ENCODE measurements around the gene COPS7A. TPM values are rescaled to one million over a fixed set of nuclear protein-coding genes. Genes with fewer than 3 reads are reported as not detected.
A peak's percentile ranks its signal among the peaks of the same experiment; 100 is the strongest.
"Not testable (repeated sequence)": the region's sequence is repeated elsewhere in the genome, so short reads cannot be mapped to it uniquely, and the experiment has no call there.

COPS7A gene
- total RNA-seq, 1 donor from 2014 or later: 221 TPM

DNA sequence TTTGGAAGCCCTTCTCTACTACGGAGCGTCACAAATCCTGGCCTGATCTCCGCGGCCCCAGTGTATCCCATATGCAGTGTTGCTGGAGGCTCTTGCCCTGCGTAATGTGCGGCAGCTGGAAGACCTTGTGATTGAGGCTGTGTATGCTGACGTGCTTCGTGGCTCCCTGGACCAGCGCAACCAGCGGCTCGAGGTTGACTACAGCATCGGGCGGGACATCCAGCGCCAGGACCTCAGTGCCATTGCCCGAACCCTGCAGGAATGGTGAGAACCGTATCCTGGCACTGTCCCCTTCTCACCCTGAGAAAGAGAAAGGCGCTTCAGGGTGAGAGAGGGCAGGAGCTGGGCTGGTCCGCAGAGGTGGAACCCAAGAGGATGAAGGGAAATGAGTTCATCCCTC is 5.3 kb downstream of the COPS7A start:
- Histone ChIP-seq H3K4me3 (no peak overlapping the region), H3K9me3 (no peaks in the 10 kb centered on the region), H3K27me3 (no peaks in the 10 kb centered on the region), H3K36me3 (peaks cover 47 to 52% of the 10 kb centered on the region in 2 donors), H3K4me1 (peaks cover 0 to 8% of the 10 kb centered on the region in 2 donors), H3K27ac (no peak overlapping the region)
- intact Hi-C loops (cut with DNase I): no loop called here
- TF ChIP-seq CTCF (IDR thresholded peaks at IDR 0.05): no peak
- no peak for DNase-seq (ENCODE audit: low spot score in 2 of 2)

DNA sequence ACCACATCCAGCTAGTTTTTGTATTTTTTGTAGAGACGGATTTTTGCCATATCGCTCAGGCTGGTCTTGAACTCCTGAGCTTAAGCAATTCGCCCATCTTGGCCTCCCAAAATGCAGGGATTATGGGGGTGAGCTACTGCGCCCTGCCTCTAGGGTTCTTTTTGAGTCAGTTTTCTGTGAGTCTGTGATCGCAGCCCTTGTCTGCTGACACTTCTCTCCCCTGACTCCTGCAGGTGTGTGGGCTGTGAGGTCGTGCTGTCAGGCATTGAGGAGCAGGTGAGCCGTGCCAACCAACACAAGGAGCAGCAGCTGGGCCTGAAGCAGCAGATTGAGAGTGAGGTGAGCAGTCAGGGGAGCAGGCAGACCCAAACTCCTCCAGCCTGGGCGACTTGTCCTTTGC is 6.3 kb downstream of the COPS7A start:
- peaks cover 47 to 56% of the 10 kb centered on the region in 2 donors for H3K36me3 ChIP-seq
- intact Hi-C loops (cut with DNase I): no loop called here

GRCh38 chr12:6734506-6735387 is 10.9 kb downstream of the COPS7A start:
- H3K4me3 ChIP-seq: no peak overlapping the region
- H3K4me1 ChIP-seq: no peaks in the 10 kb centered on the region
- no peaks in the 10 kb centered on the region for H3K27me3 ChIP-seq
- H3K36me3 ChIP-seq: peaks cover 30 to 33% of the 10 kb centered on the region in 2 donors
- H3K27ac ChIP-seq: no peak overlapping the region
- TF ChIP-seq CTCF (IDR thresholded peaks at IDR 0.05): no peak
- no peak for DNase-seq (ENCODE audit: low spot score in 2 of 2)
- no peaks in the 10 kb centered on the region for H3K9me3 ChIP-seq
- intact Hi-C loops (cut with DNase I): loop anchor here (1.0 kb wide), 2 partner anchors 45 to 91 kb away; no protein-coding TSS in a partner anchor

More for the DNA sequence above, 6.3 kb downstream of the COPS7A start:
- Histone ChIP-seq H3K4me3 (no peak overlapping the region), H3K27ac (no peak overlapping the region), H3K27me3 (no peaks in the 10 kb centered on the region), H3K4me1 (no peaks in the 10 kb centered on the region), H3K9me3 (no peaks in the 10 kb centered on the region)
- no peak for DNase-seq (ENCODE audit: low spot score in 2 of 2)
- TF ChIP-seq CTCF (IDR thresholded peaks at IDR 0.05): no peak

DNA sequence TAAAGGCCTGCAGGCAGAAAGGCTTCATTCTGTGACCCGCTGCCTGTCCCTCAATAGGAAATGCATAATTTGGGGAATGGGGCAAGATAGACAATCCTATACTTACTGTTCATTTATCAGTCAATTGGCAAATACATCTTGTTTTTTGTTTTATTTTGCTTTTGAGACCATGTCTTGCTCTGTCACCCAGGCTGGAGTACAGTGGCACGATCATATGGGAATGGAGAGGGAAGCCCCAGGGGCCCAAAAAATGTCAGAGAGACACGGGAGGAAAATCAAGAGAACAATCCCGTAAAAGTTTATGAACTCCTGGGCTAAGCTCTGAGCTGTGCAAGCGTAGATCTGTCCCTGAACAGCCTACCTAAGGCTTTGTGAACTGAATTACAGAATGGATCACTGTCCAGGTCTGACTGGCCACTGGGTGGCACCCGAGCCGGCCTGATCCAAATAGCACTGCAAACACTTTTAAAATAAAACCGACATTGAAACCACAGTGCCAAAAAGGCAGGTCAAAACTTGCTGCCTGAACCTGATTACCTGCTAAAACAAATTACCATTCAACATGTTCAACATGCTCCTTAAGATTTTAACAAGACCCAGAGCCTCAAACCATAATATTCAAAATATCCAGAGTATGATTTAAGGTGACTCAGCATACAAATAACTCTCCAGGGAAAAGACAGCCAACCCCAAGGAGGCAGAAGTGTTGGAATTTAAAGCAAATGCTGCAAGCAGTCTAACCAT is 11.8 kb downstream of the COPS7A start:
- intact Hi-C loops (cut with DNase I): loop anchor here (1.0 kb wide), 2 partner anchors 44 to 90 kb away; no protein-coding TSS in a partner anchor
- peak; percentile 56 to 61 (median 57) for TF ChIP-seq CTCF (IDR thresholded peaks at IDR 0.05)
- Histone ChIP-seq H3K9me3 (no peaks in the 10 kb centered on the region), H3K27me3 (no peaks in the 10 kb centered on the region), H3K4me3 (no peak overlapping the region), H3K36me3 (peaks cover 21 to 25% of the 10 kb centered on the region in 2 donors), H3K4me1 (no peaks in the 10 kb centered on the region), H3K27ac (no peak overlapping the region)
- DNase-seq (ENCODE audit: low spot score in 2 of 2): peak in 1 of 2 donors; percentile 75

DNA sequence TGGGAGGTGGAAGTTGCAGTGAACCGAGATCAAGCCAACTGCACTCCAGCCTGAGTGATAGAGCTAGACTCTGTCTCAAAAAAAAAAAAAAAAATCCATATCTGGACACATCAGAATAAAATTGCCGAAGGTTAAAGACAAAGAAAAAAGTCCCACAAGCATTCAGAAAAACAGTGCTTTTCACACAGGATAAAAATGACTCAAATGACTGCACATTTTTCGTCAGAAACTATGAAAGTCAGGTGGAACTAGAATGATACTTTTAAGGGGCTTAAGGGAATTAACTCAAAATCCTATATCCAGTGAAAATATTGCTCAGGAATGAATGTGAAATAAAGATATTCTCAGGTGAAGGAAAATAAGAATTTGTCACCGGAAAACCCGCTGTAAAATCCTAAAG is 12.9 kb downstream of the COPS7A start:
- no peak for TF ChIP-seq CTCF (IDR thresholded peaks at IDR 0.05)
- intact Hi-C loops (cut with DNase I): no loop called here
- no peak overlapping the region for H3K4me3 ChIP-seq

DNA sequence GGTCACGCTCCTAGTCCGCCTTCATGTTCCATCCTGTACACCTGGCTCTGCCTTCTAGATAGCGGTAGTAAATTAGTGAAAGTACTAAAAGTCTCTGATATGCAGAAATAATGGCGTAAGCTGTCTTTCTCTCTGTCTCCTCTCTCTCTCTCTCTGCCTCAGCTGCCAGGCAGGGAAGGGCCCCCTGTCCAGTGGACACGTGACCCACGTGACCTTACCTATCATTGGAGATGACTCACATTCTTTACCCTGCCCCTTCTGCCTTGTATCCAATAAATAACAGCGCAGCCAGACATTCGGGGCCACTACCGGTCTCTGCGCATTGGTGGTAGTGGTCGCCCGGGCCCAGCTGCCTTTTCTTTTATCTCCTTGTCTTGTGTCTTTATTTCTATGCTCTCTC is 18.2 kb downstream of the COPS7A start:
- H3K9me3 ChIP-seq; H3K36me3 ChIP-seq; H3K27ac ChIP-seq; H3K4me1 ChIP-seq; DNase-seq (ENCODE audit: low spot score in 2 of 2); H3K4me3 ChIP-seq; H3K27me3 ChIP-seq; intact Hi-C loops (cut with DNase I): not testable (repeated sequence)

More for the DNA sequence above, 12.9 kb downstream of the COPS7A start:
- H3K9me3 ChIP-seq: no peaks in the 10 kb centered on the region
- no peak for DNase-seq (ENCODE audit: low spot score in 2 of 2)
- H3K27me3 ChIP-seq: no peaks in the 10 kb centered on the region
- H3K27ac ChIP-seq: no peak overlapping the region
- no peaks in the 10 kb centered on the region for H3K4me1 ChIP-seq
- peaks cover 11 to 13% of the 10 kb centered on the region in 2 donors for H3K36me3 ChIP-seq
